Stimulated activated naive CD4-positive, alpha-beta T cell treated with Interleukin-2 at 50 U/mL for 16 hours (primary cell): ENCODE measurements around the gene CAMSAP1.

ENCODE experiments used
- DNase-seq: peaks from one replicate; lab custom pipeline; 2025; lab: John Stamatoyannopoulos, UW

The CAMSAP1 gene

DNA sequence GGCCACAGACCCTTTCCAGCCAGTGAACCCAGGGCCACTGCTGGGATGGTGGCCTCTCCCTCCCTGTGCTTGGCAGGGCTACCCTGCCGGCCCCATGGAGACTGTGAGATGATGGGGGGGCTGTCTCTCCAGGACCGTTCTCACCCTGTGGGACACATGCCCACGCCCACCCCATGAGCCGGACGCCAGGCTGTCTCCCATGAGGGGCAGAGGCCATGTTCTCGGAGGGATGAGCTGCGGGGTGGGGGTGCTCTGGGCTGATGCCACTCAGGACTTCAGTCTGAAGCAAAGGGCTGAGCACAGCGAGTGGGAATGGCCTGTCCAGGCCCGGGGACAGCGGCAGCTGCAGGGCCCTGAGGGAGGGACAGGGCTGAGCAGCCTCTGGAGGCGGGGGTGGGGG lies 116.5 kb downstream of the CAMSAP1 start:
- no peak for DNase-seq

DNA sequence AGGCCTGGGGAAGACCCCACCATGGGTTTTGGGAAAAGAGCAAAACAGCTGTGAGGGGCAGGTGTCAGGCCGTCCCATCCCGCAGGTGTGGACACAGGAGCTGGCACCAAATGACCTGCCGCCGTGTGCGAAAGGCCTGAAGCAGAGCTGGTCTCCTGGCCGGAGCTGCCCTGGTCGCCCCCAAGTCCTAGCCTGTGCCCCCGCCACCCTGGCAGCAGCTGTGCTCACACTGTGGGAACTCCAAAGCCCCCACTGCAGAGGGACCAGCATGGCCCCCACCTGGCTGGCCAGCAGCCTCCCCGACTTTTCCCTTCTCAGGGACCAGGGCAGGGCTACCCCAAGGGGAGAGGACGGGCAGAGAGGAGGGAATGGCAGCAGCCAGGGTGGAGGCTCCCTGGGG lies 117.0 kb downstream of the CAMSAP1 start:
- DNase-seq, result no peak

DNA sequence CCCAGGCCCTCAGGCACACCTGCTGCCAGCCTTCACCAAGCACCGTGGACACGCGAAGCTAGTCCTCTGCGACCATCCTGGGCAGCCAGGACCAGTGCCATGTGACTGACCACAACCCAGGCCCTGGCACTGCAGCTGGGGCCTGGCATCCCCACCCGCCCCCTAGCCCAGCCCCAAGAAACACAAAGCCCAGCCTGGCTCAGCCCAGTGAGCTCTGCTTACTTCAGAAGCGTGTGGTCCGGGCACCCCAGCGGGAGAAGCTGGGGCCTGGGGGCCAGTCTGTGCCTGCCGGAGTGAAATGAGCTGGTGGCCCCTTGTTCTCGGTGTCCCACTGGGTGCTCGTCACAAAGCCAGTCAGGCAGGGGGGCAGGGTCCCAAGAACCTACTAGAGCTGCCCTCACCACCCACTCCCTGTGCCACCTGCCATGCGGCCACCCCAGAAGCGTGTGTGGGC lies 117.5 kb downstream of the CAMSAP1 start:
- no peak for DNase-seq

DNA sequence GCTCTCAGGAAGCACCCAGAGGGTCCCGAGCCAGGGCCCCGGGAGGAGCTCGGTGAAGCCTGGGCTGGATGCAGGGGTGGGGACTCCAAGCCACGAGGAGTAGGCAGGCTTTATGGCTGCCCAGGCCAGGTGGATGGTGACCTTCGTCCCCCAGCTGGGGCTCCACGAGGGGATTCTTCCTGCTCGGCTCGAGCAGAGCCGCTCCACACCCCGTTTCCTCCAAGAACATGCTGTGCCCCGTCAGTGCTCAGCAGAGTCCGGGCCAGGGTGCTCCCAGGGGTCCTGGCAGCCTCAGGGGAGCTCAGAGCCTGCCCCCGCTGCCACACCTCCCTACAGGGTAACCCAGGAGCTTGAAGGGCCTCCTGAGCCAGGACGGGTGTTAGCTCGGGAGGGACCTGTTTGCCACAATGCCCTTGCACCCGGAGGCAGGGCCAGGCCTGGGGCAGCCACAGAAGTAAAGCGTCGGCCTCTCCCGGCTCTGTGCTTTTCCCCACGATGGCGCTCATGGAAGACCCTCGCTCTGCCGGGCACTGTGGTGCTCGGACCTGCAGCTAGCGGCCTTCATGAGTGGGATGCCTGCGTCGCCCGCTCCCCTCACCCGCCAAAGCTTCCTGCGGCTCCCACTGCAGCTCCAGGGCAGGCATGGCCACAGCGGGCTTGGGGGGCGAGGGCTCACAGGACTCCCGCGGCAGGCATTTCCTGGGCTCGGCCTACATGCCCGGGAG lies 118.6 kb downstream of the CAMSAP1 start:
- no peak for DNase-seq

DNA sequence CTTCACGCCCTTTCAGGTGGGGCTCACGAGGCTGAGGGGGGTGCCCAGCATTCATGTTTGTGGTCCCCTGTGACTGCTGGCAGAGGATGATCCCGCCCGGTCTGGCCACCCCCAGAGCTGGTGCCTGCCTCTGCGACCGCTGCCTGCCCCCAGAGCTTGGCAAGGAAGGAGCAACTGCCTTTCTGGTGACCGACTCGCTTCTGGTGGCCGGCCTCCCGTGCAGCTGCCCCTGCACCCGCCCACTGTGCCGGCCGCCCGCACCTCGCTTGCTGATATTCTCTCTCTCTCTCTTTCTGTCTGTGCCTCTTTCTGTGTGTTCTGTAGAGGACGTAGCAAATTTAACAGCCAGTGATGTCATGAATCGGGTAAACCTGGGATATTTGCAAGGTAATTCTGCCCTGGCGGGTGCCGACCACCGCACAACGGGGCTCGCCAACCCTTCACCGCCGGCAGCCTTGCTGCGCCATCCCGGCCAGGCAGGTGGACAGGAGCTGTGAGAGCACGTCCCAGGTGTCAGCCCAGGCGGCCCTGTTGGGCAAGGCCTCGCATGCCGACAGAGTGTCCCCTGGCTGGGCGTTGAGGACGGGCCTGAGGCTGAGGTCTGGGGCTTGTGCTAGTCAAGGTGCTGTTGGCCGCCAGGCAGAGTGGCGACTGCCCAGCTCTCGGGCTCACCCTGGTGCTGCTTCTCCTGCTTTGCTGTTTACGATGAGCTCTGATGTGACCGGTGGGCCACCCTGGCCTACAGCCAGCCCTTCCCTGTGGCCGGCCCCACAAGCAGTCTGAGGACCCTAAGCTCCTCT lies 119.4 kb downstream of the CAMSAP1 start:
- DNase-seq, result no peak

DNA sequence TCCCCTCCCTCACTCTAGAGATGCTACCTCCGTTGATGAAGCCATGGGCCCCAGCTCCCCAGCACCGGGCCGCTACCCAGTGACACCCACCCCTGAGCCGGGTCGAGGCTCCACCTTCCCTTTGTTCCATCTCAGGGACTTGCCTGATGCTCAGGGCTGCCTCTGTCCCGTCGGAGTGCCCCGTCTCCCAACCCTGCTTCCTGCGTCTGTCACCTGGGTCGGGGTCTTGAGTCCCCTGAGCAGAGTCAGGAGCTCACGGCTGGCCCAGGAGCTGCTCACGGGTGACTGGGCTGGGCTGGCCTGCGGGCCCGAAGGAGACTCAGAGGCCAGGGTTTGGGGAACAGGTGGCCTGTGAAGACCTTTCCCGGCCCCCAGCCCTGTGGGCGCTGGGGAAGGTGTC lies 120.0 kb downstream of the CAMSAP1 start:
- no peak for DNase-seq

DNA sequence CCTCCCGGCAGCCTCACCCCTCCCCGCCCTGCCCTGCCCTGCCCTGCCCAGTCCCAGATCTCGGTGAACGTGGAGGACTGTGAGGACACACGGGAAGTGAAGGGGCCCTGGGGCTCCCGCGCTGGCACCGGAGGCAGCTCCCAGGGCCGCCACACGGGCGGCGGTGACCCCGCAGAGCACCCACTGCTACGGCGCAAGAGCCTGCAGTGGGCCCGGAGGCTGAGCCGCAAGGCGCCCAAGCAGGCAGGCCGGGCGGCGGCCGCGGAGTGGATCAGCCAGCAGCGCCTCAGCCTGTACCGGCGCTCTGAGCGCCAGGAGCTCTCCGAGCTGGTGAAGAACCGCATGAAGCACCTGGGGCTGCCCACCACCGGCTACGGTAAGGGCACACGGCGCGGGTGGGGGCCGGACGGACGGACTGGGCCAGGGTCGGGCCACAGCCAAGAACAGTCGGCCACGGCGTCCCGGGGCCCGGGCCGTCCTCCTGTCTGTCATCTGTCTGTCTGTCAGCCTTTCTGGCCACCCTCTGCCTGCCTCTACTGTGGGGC lies 121.1 kb downstream of the CAMSAP1 start:
- no peak for DNase-seq

DNA sequence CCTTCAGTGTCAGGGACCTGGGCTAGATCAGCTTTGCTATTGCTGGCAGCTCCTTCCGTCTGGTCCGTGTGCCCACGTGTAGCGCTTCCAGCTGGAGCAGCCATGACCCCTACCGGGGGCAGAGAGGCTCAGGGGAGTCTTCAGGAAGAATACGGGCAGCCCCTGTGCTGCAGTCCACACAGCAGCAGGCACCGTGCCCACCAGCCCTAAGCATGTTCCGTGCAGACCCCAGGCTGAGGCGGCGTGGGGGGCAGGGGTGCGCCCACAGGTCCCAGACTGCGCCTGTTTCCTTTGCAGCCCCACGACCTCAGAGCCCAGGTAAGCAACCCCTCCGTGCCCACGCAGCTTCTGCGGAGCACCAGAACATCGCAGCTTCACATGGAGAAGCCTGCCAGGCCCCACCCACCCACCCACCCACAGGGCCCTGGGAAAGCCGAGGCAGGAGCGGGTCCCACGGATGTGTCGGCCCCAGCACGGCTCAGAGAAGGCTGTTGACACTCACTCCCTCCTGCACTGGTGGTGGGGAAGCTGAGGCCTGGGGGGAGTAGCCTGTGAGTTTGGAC lies 122.3 kb downstream of the CAMSAP1 start:
- DNase-seq, result no peak

DNA sequence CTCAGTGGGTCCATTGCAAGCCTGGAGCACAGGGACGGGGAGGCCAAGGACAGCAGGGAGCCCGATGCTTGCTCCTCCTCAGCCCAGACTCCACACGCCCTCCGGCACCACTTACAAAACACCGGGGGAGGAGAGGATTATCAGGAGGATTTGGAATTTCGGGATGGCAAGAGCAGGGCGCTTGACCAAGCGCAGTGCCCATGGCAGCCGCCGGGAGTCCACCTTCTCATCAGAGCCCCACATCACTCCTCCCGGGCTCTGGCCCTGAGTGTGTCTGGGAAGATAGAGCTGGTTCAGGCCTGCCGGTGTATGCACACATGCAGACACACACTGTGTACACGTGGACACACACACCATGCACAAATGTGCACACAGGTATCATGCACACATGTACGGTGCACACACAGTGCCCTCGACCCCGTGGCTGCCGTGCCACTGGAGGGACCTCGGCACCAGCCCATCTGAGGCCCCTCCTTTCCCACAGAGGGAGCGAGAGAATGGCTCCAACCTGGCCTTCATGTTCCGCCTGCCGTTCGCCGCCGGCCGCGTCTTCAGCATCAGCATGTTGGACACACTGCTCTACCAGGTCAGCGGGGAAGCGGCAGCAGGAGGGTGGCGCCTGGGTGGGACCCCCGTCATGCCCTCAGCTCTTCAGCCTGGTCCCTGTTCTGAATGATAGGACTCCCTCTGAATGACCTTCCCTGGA lies 123.7 kb downstream of the CAMSAP1 start:
- DNase-seq, result no peak

DNA sequence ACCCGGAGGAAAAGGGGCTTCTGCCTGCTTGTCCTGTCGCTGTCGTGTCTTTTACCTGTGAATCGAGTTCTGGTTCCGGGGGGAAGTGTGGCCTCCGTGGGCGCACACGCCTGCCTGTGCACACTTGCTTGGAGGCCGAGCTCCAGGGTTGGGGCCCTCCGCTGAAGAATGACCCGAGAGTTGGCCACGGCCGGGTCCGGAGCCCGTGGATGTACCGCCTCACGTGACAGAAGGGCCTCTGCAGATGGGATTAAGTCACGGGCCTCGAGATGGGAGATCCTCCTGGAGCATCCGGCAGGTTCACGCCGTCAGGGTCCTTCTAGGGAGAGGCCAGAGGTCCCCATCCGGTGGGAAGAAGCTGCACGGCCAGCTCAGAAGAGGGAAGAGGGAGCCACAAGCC lies 124.4 kb downstream of the CAMSAP1 start:
- no peak for DNase-seq

DNA sequence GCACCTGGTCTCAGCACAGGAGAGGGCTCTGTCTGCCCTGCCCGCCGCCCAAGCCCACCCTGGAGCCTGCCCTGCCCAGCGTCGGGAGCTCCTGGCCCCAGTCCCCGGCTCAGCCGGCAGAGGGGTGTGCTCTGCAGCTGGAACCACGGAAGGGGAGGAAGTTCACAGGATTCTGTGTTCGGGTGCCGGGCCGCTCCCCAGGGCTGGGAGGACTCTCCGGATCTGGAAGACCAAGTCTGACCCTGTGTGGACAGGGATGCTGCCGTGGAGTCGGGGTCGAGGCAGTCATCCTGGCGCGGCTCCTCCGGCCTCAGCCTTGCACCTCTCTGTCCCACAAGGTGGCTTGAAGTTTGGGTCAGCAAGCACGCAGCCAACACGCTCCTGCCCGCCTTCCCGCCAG lies 126.7 kb downstream of the CAMSAP1 start:
- no peak for DNase-seq

DNA sequence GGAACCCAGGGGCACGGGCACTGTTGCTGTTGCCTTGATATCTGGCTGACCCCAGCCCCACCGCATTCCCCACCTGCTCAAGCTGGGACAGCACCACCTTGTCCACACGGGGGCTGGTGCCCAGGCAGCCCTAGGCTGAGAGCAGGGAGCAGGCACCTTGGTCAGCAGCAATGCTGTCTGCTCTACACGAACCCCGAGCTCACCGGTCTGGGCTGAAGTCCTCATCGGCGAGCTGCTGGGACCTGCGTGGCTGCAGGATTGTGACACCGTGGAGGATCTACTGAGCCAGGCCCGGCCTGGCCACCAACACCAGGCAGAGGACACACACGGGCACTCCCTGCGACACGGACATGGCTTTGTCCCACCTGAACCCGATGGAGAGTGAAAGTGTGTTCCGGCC lies 127.3 kb downstream of the CAMSAP1 start:
- DNase-seq, result no peak

DNA sequence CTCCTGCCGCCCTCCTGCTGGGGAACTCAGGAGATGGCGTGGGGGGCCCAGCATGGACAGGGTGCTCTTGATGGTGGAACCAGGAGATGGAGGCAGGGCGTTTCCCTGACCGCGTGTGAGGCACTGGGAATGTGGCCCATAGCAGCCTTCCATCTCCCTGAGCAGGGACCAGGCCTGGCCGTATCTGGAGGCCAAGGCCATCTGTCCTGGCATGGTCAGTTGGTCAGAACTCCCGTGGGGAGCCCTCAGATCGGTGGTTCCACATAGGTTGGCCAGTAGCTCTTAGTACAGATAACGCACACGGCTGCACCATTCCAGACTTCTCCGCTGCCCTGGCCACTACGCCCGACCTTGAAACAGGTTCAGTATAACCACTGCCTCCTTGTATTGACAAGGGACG lies 127.8 kb downstream of the CAMSAP1 start:
- no peak for DNase-seq

DNA sequence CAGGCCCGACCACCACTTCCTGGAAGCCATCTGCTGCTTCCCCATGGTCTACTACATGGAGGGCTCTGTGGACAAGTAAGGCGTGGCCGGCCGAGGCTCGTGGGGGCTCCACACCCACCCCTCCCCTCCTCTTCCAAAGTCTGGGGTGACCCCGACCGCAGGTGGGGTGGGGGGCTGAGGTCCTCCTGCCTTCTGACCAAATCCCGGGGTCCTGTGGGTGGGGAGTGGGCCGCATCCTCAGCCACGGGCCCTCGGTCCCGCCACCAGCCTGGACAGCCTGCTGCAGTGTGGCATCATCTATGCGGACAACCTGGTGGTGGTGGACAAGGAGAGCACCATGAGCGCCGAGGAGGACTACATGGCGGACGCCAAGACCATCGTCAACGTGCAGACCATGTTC lies 128.9 kb downstream of the CAMSAP1 start:
- DNase-seq, result no peak

DNA sequence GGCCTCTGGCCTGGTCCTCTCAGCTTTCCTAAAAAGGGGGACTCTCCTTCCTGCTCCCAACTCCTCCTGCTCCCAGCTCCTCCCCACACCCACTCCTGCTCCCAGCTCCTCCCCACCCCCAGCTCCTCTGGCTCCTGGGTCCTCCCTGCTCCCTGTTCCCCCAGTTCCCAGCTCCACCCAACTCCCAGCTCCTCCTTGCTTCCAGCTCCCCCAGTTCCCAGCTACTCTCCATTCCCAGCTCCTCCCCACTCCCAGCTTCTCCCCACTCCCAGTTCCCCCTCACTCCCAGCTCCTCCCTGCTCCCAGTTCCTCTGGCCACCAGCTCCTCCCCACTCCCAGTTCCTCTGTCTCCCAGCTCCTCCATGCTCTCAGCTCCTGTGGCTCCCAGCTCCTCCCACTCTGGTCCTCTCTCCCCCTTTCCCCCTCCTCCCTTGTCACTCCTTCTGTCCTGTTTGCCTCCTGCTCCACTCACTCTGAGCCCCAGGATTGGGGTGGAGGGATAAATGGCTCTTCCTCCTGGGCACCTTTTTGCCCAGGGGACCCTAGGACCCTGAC lies 129.6 kb downstream of the CAMSAP1 start:
- no peak for DNase-seq

DNA sequence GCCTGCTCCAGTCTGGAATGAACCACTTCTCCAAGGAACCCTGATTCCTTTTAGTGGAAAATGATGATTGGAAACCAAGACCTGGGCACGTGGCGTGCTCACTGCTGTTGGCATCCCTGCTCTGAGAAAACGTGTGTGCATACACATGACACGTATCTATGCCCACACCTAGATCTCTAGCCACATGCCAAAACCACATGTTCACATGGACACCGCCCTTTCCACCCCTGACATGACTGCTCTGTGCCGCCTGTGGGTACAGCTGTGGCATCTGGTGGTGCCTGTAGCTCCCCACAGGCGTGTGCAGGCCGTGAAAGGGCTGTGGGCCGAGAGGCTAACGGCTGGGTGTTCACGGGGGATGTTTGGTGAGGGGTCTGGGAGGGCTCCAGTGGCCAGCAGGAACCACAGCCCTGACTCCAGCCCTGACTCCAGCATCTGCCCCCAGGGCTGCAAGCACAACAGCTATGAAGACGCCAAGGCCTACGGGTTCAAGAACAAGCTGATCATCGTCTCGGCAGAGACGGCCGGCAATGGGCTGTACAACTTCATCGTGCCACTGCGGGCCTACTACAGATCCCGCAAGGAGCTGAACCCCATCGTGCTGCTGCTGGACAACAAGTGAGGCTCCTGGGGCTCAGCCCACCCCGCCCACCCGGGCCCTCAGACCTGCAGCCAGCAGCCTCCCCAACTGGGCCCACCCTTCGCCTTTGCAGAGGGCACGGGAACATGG lies 130.3 kb downstream of the CAMSAP1 start:
- DNase-seq, result no peak

DNA sequence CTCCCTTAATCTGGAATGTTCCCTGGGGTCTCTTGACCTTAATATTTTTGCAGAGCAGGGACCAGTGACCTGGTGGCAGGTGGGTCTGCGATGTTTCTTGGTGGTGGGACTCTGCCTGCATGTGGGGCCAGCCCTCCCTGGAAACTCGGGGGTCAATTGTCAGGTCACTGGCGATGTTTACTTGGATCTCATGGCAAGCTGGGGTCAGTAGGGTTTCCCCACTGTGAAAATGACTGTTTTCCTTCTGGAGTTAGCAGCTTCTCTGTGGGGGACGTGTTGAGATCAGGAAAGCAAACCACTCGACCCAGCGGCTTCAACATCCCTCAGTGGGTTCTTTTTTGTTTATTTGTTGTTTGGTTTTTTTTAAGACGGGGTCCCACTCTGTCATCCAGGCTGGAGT lies 131.4 kb downstream of the CAMSAP1 start:
- no peak for DNase-seq

DNA sequence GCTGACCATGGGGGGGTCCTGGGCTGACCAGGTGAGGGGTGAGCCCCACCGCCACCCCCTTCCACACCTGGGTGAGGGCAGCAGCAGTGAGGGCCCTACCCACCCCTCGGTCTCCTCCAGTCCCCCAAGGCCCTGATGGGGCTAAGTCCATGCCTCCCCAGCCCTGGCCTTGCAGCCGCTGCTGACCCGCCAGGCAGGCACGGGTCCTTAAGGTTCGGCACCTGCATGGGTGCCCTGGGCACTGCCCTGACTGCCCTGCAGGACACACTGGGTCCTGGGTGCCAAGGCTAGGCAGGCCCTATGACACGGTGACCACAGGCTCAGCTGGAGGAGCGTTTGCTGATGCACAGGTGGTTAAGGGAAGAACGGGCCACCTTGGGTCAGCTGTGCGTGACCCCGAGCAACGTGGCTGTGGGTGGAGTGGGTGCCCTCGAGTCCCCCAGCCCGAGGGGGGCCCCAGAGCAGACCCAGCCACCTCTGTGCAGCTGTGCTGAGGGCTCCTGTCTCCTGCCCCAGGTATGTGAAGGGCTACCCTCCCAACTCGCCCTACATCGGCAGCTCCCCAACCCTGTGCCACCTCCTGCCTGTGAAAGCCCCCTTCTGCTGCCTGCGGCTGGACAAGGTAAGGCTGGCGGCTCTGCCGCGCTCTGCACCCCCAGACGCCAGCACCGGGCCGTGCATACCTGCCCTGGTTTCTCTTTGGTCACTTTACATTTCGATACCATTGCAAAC lies 132.4 kb downstream of the CAMSAP1 start:
- DNase-seq, result no peak

DNA sequence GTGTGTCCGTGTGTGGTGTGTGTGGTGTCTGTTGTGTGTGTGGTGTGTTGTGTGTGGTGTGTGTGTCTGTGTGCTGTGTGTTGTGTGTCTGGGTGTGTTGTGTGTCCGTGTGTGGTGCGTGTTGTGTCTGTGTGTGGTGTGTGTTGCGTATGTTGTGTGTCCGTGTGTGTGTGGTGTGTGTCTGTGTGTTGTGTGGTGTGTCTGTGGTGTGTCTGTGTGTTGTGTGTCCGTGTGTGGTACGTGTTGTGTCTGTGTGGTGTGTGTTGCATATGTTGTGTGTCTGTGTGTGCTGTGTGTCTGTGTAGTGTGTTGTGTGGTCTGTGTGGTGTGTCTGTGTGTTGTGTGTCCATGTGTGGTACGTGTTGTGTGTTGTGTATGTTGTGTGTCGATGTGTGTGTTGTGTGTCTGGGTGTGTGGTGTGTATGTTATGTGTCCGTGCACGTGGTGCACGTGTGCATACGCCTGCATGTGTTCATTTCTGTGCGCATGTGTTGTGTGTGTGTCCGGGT lies 133.1 kb downstream of the CAMSAP1 start:
- DNase-seq, result no peak

DNA sequence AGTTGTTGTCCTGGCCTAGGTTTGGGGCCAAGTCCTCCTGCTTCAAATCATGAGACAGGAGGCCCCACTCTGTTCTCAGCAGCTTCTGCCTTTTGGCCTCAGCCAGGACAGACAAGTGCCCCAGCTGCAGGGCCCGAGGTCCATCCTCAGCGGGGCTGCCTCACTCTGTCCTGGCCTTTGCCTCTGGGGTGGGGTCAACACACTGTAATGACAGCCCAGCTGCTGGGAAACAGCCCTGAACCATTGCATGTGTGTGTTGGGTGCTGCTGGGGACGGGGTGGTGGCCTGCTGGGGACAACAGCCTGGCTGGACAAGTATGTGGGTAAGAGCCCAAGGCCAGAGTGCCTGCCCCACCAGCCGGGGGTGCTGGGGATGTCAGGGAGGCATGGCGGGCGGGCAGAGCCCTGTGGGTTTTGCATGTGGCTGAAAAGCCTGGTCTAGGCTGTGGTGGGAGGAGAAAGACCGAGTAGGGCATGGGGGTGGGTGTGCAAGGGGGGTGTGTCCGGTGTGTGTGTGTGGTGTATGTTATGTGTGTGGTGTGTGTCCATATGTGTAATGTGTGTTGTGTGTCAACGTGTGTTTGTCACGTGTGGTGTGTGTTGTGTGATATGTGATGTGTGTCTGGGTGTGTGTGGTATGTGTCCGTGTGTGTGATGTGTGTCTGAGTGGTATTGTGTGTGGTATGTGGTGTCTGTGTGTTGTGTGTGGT lies 133.7 kb downstream of the CAMSAP1 start:
- DNase-seq, result no peak
